GM18873 (cell line): Measurements from ENCODE around the gene GREB1L.
"Not testable (repeated sequence)": the region's sequence is repeated elsewhere in the genome, so short reads cannot be mapped to it uniquely, and the experiment has no call there.

ENCODE experiments used
- ATAC-seq: cut with Tn5 transposase; IDR thresholded peaks from one replicate; pipeline ENCODE4 v1.9.1; 2021; ENCODE audit warnings: mild to moderate bottlenecking, moderate library complexity, moderate number of reproducible peaks; ENCODE audit not compliant: unreplicated experiment, low FRiP score

GREB1L gene

GRCh38 chr18:21242141-21242779 lies at the start of gene GREB1L:
Gene GREB1L (plus strand): TSS chr18:21242232. CDS start chr18:21383519, 141,287 bp downstream.
- ATAC-seq: no peak

- ATAC-seq: no peak
Measured at GRCh38 chr18:21192308-21192624, 49.8 kb upstream of the GREB1L start.

GRCh38 chr18:21194871-21195771 lies 46.9 kb upstream of the GREB1L start:
- no peak for ATAC-seq

GRCh38 chr18:21196426-21196825 lies 45.6 kb upstream of the GREB1L start:
- ATAC-seq: no peak

- no peak for ATAC-seq
Measured at GRCh38 chr18:21203126-21203525, 38.9 kb upstream of the GREB1L start.

GRCh38 chr18:21203542-21204241 lies 38.3 kb upstream of the GREB1L start:
- ATAC-seq: no peak

- ATAC-seq: no peak
Measured at GRCh38 chr18:21205695-21206094, 36.3 kb upstream of the GREB1L start.

GRCh38 chr18:21210278-21210677 lies 31.8 kb upstream of the GREB1L start:
- no peak for ATAC-seq

- ATAC-seq: no peak
Measured at GRCh38 chr18:21210784-21211183, 31.2 kb upstream of the GREB1L start.

- ATAC-seq: not testable (repeated sequence)
Measured at GRCh38 chr18:21214409-21214808, 27.6 kb upstream of the GREB1L start.

GRCh38 chr18:21215490-21215889 lies 26.5 kb upstream of the GREB1L start:
- ATAC-seq: no peak

GRCh38 chr18:21218862-21219261 lies 23.2 kb upstream of the GREB1L start:
- ATAC-seq: no peak

GRCh38 chr18:21230436-21230835 lies 11.6 kb upstream of the GREB1L start:
- ATAC-seq: no peak

- no peak for ATAC-seq
Measured at GRCh38 chr18:21241301-21242048, 557 bp upstream of the GREB1L start.

- no peak for ATAC-seq
Measured at GRCh38 chr18:21242780-21243401, 859 bp downstream of the GREB1L start.

GRCh38 chr18:21254576-21254975 lies 12.5 kb downstream of the GREB1L start:
- ATAC-seq: no peak

GRCh38 chr18:21255211-21255610 lies 13.2 kb downstream of the GREB1L start:
- no peak for ATAC-seq

GRCh38 chr18:21257386-21257785 lies 15.4 kb downstream of the GREB1L start:
- no peak for ATAC-seq

GRCh38 chr18:21260621-21261020 lies 18.6 kb downstream of the GREB1L start:
- ATAC-seq: no peak

- no peak for ATAC-seq
Measured at GRCh38 chr18:21261352-21261751, 19.3 kb downstream of the GREB1L start.
